ENCODE data around the gene NVL. TPM values are rescaled to one million over a fixed set of nuclear protein-coding genes. Genes with fewer than 3 reads are reported as not detected.

Gene NVL
- total and polyA plus RNA-seq, 4 donors, result 12.8 to 41.5 (median 29.1) TPM

DNA sequence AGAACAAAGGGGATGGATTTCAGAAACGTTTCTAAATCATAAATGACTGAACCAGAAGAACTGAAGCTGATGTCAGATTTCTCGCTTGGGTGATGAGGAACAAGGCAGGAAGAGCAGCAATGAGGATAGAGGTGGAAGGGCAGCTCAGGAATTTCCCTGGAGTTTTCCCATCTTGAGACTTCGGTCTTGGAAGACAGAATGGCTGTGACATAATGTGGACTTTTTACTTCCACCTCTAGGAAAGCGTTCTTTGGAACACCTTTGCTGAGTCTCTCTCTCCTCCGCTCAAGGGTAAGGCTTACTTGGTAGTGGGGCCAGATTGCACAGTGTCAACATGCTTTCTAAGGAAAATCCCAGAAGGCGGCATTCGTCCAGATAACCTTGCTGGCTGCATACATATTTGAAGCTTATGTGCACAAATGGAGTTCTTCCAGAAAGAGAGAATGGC is 110.3 kb downstream of the NVL start:
- peak in 1 of 3 donors; percentile 42 for DNase-seq
- ATAC-seq (ENCODE audit: insufficient read depth, low FRiP score), result no peak
- H3K4me3 ChIP-seq, result no peak overlapping the region
- no peak overlapping the region for H3K9ac ChIP-seq (ENCODE audit: insufficient read depth in 1 of 2, low read length in 2 of 2)
- peaks cover 2 to 13% (median 6%) of the 10 kb centered on the region in 5 donors for H3K4me1 ChIP-seq (ENCODE audit: control insufficient read depth in 5 of 5, insufficient read depth in 5 of 5, low read length in 5 of 5)
- no peaks in the 10 kb centered on the region for H3K9me3 ChIP-seq (ENCODE audit: control insufficient read depth in 4 of 4, insufficient read depth in 3 of 4, low read length in 3 of 4)
- H3K27me3 ChIP-seq (ENCODE audit: control insufficient read depth in 3 of 3, insufficient read depth in 3 of 3, low read length in 2 of 3), result no peaks in the 10 kb centered on the region
- TF ChIP-seq, protein P1, sequence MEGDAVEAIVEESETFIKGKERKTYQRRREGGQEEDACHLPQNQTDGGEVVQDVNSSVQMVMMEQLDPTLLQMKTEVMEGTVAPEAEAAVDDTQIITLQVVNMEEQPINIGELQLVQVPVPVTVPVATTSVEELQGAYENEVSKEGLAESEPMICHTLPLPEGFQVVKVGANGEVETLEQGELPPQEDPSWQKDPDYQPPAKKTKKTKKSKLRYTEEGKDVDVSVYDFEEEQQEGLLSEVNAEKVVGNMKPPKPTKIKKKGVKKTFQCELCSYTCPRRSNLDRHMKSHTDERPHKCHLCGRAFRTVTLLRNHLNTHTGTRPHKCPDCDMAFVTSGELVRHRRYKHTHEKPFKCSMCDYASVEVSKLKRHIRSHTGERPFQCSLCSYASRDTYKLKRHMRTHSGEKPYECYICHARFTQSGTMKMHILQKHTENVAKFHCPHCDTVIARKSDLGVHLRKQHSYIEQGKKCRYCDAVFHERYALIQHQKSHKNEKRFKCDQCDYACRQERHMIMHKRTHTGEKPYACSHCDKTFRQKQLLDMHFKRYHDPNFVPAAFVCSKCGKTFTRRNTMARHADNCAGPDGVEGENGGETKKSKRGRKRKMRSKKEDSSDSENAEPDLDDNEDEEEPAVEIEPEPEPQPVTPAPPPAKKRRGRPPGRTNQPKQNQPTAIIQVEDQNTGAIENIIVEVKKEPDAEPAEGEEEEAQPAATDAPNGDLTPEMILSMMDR (IDR thresholded peaks at IDR 0.05; ENCODE audit: control extremely low read depth, extremely low read depth), result no peak
- no peaks in the 10 kb centered on the region for H3K36me3 ChIP-seq (ENCODE audit: control insufficient read depth in 4 of 4, insufficient read depth in 4 of 4, low read length in 4 of 4)
- 56 to 81% methylated on average over 7 of the region's 7 CpGs for WGBS, 2 donors
- H3K27ac ChIP-seq (ENCODE audit: low read depth in 1 of 2, low read length in 1 of 2), result no peak overlapping the region

DNA sequence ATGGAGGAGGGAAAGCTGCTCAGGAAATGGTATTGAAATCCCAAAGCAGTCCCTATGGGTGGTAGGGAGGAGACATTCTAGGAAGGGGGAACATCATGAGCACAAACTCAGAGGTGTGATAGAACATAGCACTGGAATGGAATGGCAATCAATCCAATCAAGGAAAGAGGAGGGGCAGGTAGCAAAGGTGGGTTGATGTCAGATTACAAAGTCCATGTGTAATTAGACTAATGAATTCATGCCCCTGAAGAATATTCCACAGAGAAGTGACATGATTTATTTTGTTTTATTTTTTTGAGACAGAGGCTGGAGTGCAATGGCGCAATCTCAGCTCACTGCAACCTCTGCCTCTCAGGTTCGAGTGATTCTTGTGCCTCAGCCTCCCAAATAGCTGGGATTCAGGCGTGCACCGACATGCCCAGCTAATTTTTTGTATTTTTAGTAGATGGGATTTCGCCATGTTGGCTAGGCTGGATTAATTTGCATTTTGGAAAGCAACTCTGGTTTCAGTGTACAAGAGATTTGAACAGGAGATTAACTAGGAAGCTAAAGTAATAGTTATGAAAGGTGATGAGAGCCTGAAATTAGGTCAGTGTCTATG is 110.9 kb downstream of the NVL start:
- Histone ChIP-seq H3K27me3 (ENCODE audit: control insufficient read depth in 3 of 3, insufficient read depth in 3 of 3, low read length in 2 of 3) (no peaks in the 10 kb centered on the region), H3K36me3 (ENCODE audit: control insufficient read depth in 4 of 4, insufficient read depth in 4 of 4, low read length in 4 of 4) (no peaks in the 10 kb centered on the region), H3K27ac (ENCODE audit: low read depth in 1 of 2, low read length in 1 of 2) (no peak overlapping the region), H3K9me3 (ENCODE audit: control insufficient read depth in 4 of 4, insufficient read depth in 3 of 4, low read length in 3 of 4) (no peaks in the 10 kb centered on the region), H3K4me3 (no peak overlapping the region), H3K9ac (ENCODE audit: insufficient read depth in 1 of 2, low read length in 2 of 2) (no peak overlapping the region), H3K4me1 (ENCODE audit: control insufficient read depth in 5 of 5, insufficient read depth in 5 of 5, low read length in 5 of 5) (peaks cover 0 to 9% (median 6%) of the 10 kb centered on the region in 5 donors)
- WGBS, 2 donors, result 79 to 81% methylated on average over 5 of the region's 5 CpGs
- ATAC-seq (ENCODE audit: insufficient read depth, low FRiP score), result no peak
- no peak for DNase-seq
- TF ChIP-seq, protein P1 (IDR thresholded peaks at IDR 0.05; ENCODE audit: control extremely low read depth, extremely low read depth), result no peak

DNA sequence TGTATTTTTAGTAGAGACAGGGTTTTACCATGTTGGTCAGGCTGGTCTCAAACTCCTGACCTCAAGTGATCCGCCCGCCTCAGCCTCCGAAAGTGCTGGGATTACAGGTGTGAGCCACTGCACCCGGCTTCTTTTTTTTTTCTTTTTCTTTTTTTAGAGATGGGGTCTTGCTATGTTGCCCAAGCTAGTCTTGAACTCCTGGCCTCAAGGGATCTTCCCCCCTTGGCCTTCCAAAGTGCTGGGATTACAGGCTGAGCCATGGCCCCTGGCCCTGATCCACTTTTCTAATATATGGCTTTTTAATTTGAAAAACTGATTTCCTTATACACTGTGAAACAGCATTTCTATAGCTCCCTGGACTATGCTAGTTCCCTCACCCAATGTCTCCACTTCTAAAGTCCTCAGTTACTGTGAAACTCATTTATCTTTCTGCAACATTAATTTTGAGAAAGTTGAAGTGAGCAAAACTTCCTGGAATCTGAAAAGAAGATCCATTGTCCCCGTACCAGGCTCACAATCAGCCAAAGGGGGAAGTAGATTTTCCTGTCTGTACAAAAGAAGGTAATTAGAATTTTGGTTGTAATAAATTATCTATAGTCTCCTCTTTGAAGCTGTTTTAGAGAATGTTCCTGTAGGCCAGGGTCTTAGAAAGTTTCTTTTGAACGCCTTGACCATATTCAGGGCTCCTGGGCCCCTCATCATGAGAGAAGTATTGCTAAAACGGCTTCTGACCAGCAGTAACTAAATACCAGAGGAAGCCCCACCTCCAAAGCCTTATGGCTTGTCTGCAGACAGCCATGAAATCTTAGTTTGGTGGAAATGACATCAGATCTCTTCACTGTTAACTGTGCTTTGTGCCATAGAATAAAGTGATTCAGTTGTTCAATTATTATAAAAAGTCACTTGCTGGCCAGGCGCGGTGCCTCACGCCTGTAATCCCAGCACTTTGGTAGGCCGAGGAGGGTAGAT is 112.0 kb downstream of the NVL start:
- Histone ChIP-seq H3K9ac (ENCODE audit: insufficient read depth in 1 of 2, low read length in 2 of 2) (no peak overlapping the region), H3K36me3 (ENCODE audit: control insufficient read depth in 4 of 4, insufficient read depth in 4 of 4, low read length in 4 of 4) (no peaks in the 10 kb centered on the region), H3K27ac (ENCODE audit: low read depth in 1 of 2, low read length in 1 of 2) (no peak overlapping the region), H3K27me3 (ENCODE audit: control insufficient read depth in 3 of 3, insufficient read depth in 3 of 3, low read length in 2 of 3) (no peaks in the 10 kb centered on the region), H3K4me3 (no peak overlapping the region), H3K9me3 (ENCODE audit: control insufficient read depth in 4 of 4, insufficient read depth in 3 of 4, low read length in 3 of 4) (no peaks in the 10 kb centered on the region), H3K4me1 (ENCODE audit: control insufficient read depth in 5 of 5, insufficient read depth in 5 of 5, low read length in 5 of 5) (peaks cover 0 to 6% (median 0%) of the 10 kb centered on the region in 5 donors)
- TF ChIP-seq, protein P1 (IDR thresholded peaks at IDR 0.05; ENCODE audit: control extremely low read depth, extremely low read depth), result no peak
- WGBS, 2 donors, result 73 to 81% methylated on average over 9 to 11 of the region's 11 CpGs
- no peak for DNase-seq
- no peak for ATAC-seq (ENCODE audit: insufficient read depth, low FRiP score)
